HG02763 (cell line): ENCODE data around the gene TIFAB.

Experiments used
- ATAC-seq: cut with Tn5 transposase; IDR thresholded peaks from one replicate; pipeline ENCODE4 v1.9.1; 2021; ENCODE audit warnings: mild to moderate bottlenecking, moderate library complexity; ENCODE audit not compliant: unreplicated experiment

The TIFAB gene

GRCh38 chr5:135460246-135461033, 8.3 kb upstream of the TIFAB start:
- no peak for ATAC-seq

- no peak for ATAC-seq
These were observed 6.8 kb upstream of the TIFAB start for GRCh38 chr5:135458921-135459331.

GRCh38 chr5:135458356-135458755, 6.2 kb upstream of the TIFAB start:
- no peak for ATAC-seq

GRCh38 chr5:135457424-135458071, 5.4 kb upstream of the TIFAB start:
- ATAC-seq: no peak

- ATAC-seq: peak; percentile 76
These were observed 4.3 kb upstream of the TIFAB start for GRCh38 chr5:135456238-135457099.

GRCh38 chr5:135455876-135456237, 3.7 kb upstream of the TIFAB start:
- no peak for ATAC-seq

GRCh38 chr5:135454946-135455345, 2.8 kb upstream of the TIFAB start:
- ATAC-seq: no peak

GRCh38 chr5:135453613-135454012, 1.5 kb upstream of the TIFAB start:
- no peak for ATAC-seq

GRCh38 chr5:135451581-135452320, 400 bp downstream of the TIFAB start:
- no peak for ATAC-seq

- no peak for ATAC-seq
These were observed 1.2 kb downstream of the TIFAB start for GRCh38 chr5:135450952-135451351.

GRCh38 chr5:135450336-135450735, 1.8 kb downstream of the TIFAB start:
- no peak for ATAC-seq

- no peak for ATAC-seq
These were observed 2.5 kb downstream of the TIFAB start for GRCh38 chr5:135449644-135450043.

GRCh38 chr5:135448791-135449507, 3.2 kb downstream of the TIFAB start:
- ATAC-seq: no peak

- ATAC-seq: no peak
These were observed 3.9 kb downstream of the TIFAB start for GRCh38 chr5:135448071-135448739.

- no peak for ATAC-seq
These were observed 4.7 kb downstream of the TIFAB start, which contains the start of gene DCANP1 for GRCh38 chr5:135447298-135447929. Gene DCANP1 (minus strand): TSS chr5:135447348. CDS start chr5:135447108, 240 bp downstream.

- no peak for ATAC-seq
These were observed 5.5 kb downstream of the TIFAB start for GRCh38 chr5:135446615-135447014.

GRCh38 chr5:135446206-135446605, 5.9 kb downstream of the TIFAB start:
- no peak for ATAC-seq

- no peak for ATAC-seq
These were observed 6.7 kb downstream of the TIFAB start for GRCh38 chr5:135445306-135445985.

GRCh38 chr5:135444881-135445280, 7.3 kb downstream of the TIFAB start:
- no peak for ATAC-seq
